ENCODE results near the gene CPEB3.

Gene CPEB3

DNA sequence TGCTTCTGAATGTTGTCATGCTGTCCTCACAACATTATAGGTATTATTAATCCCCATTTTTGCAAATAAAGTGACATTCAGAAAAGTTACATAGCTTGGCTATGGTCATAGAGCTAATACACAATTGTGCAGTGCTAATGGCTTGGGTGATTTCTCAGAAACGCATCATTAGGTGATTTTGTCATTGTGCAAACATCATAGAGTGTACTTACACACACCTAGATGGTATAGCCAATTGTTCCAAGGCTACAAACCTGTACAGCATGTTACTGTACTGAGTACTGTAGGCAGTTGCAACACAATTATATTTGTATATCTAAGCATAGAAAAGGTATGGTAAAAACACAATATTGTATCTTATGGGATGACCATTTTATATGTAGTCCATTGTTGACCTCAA is 276.3 kb downstream of the CPEB3 start:
- no peak for DNase-seq

GRCh38 chr10:92011560-92012214 is 279.2 kb downstream of the CPEB3 start:
- no peak for DNase-seq

- DNase-seq, result no peak
Measured at GRCh38 chr10:92010047-92010735, 280.7 kb downstream of the CPEB3 start.

DNA sequence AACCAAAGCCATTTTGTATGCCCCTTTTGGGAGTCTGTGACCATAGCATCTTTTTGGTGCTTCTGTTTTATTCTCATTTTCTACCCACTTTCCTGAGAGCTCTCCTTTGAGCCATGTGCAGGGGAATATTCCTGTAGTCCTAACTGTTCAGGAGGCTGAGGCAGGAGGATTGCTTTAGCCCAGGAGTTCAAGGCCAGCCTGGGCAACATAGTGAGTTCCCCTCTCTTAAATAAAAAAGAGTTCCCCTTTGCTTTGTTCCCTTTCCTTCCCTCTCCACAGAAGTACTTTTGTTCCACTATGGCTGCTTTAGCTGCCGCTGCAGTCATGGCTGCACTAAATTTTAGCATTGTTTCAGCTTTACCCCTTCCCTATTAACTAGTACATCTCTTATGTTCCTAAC is 281.4 kb downstream of the CPEB3 start:
- no peak for DNase-seq

GRCh38 chr10:92005978-92006377 is 284.9 kb downstream of the CPEB3 start:
- no peak for DNase-seq

DNA sequence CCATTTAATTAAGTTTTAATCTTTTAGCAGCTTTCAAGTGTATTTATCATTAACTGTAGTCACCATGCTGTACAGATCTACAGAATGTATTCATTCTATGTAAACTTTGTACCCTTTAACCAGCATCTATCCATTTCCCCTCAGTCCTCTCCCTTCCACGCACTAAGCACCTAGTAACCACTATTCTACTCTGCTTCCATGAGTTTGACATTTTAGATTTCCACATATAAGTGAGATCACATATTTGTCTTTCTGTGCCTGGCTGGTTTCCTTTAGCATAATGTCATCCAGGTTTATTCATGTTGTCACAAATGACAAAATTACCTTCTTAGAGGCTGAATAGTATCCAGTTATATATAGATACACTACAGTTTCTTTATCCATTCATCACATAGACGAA is 287.6 kb downstream of the CPEB3 start:
- no peak for DNase-seq

DNA sequence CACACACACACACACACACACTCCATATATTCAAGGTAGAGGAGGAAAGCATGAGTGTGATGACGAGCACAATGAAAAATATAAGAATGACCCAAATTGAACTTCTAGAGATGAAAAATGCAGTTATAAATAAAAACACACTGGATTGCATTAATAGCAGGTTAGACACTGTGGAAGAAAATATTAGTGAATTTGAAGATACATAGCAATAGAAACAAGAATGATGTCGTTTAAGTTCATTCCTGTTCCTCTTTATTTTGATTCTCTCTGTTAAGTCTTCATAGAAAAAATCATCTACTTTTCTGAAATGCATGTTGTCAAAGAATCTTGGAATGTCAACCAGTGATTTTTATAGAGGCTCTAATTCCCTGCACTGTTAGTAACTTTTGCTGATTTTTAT is 288.9 kb downstream of the CPEB3 start:
- DNase-seq, result no peak

GRCh38 chr10:92001581-92001980 is 289.3 kb downstream of the CPEB3 start:
- DNase-seq, result no peak

Measured in SHP77 treated with DMSO at 0.1 percent for 48 hours (cell line).